Measurements from ENCODE around the gene HTR3A.

HTR3A gene

GRCh38 chr11:113979431-113979830 lies 4.5 kb downstream of the HTR3A start:
- DNase-seq (ENCODE audit: low spot score), result no peak

GRCh38 chr11:113980785-113981184 lies 5.9 kb downstream of the HTR3A start:
- no peak for DNase-seq (ENCODE audit: low spot score)

- DNase-seq (ENCODE audit: low spot score), result no peak
These were observed 7.4 kb downstream of the HTR3A start for GRCh38 chr11:113982306-113982705.

DNA sequence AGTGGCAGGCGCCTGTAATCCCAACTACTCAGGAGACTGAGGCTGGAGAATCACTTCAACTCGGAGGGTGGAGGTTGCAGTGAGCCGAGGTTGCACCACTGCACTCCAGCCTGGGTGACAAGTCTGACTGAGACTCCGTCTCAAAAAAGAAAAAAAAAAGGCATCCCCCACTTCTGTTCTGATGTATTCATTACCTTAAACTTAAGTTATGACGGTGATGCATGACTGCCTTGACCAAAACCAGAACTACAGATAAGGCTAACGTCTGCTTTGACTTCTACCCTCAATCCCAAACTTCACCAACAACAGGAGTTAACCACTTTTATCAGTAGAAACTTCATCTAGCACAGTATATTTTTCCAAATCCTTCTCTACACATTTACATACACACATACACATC lies 9.9 kb downstream of the HTR3A start:
- no peak for DNase-seq (ENCODE audit: low spot score)

DNA sequence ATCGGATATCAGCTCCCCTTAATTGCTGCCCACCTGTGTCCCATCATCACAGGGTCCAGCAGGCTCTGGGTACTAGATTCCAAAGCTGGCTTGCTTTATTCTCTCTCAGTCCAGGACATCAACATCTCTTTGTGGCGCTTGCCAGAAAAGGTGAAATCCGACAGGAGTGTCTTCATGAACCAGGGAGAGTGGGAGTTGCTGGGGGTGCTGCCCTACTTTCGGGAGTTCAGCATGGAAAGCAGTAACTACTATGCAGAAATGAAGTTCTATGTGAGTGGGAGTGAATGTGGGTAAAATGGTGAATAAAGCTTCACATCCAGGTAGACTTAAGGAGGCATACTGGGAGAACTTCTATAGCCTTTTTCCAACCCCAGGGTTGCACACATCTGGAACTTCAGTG lies 11.0 kb downstream of the HTR3A start:
- DNase-seq (ENCODE audit: low spot score), result no peak

DNA sequence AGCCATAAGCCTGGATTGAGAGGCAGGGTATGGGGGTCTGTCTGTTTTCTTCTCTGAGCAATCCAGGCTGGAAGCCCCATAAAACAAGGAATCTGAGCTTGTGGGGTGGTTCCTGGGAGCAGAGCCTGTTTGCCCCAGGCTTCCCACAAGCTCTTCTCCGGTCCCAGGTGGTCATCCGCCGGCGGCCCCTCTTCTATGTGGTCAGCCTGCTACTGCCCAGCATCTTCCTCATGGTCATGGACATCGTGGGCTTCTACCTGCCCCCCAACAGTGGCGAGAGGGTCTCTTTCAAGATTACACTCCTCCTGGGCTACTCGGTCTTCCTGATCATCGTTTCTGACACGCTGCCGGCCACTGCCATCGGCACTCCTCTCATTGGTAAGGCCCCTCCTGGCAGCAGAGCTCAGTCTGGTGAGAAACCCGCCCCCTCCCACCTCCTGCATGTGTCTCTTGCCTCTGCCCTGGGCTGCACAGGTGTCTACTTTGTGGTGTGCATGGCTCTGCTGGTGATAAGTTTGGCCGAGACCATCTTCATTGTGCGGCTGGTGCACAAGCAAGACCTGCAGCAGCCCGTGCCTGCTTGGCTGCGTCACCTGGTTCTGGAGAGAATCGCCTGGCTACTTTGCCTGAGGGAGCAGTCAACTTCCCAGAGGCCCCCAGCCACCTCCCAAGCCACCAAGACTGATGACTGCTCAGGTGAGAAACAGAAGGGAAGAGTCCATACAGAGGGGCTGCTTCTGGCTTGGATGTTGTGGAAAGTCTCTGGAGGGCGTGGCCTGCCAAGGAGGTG lies 11.6 kb downstream of the HTR3A start:
- no peak for DNase-seq (ENCODE audit: low spot score)

DNA sequence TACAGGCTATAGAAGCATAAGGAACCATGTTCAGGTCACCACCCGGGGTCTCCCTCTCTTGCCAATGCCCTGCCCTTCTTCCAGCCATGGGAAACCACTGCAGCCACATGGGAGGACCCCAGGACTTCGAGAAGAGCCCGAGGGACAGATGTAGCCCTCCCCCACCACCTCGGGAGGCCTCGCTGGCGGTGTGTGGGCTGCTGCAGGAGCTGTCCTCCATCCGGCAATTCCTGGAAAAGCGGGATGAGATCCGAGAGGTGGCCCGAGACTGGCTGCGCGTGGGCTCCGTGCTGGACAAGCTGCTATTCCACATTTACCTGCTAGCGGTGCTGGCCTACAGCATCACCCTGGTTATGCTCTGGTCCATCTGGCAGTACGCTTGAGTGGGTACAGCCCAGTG lies 14.5 kb downstream of the HTR3A start:
- no peak for DNase-seq (ENCODE audit: low spot score)

- no peak for DNase-seq (ENCODE audit: low spot score)
These were observed 15.0 kb downstream of the HTR3A start for GRCh38 chr11:113989916-113990315.

DNA sequence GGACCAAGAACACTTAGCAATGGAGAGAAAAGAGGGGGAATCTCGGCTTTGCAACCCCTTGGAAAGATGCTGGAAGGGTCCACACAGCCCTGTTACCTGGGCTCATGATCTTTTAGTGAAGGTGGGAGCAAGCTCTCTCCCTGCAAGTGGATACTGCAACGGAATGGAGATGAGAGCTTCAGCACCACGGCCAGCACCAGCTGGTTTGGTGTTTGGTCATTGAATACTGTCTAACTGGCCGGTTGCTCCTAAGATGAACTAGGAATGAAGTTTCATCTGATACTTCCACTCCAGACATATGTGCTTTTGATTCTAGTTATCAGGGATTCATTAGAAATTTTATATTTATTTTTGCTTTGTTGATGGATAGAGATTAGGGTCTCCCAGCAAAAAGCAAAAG lies 16.3 kb downstream of the HTR3A start:
- DNase-seq (ENCODE audit: low spot score), result peak; percentile 53

DNA sequence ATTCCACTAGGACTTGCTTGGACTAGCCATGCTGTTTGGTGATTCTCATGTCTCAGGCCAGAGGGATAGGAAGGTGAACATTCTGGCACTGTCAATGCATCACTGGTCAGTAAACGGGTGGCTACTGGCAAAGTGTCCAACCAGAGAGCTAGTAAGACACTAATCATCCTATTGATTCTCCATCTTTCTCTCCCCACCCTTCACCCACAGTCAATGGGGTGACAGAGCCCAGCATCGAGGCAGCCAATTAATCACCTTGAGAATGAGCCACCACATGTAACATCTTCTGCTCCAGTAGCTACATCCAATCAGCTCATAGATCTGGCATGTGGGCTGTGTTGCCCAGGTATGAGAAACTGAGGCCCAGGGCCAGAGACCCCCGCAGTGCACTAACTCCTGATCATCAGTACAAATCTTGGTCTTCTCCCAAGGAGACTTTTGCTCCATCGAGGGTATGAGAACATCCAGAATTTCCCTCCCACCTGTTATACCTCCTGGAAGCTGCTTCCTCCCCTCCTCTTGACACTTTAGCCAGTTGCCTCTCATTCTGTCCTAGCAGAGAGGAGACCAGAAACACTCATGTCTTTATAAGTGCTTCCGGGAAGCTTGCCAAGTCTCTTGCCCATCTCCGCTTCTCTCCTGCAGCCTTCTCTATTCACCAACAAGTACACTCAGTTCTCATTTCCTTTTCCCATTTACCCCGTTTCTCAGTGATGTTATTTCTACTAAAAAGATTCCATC lies 17.0 kb downstream of the HTR3A start:
- no peak for DNase-seq (ENCODE audit: low spot score)

DNA sequence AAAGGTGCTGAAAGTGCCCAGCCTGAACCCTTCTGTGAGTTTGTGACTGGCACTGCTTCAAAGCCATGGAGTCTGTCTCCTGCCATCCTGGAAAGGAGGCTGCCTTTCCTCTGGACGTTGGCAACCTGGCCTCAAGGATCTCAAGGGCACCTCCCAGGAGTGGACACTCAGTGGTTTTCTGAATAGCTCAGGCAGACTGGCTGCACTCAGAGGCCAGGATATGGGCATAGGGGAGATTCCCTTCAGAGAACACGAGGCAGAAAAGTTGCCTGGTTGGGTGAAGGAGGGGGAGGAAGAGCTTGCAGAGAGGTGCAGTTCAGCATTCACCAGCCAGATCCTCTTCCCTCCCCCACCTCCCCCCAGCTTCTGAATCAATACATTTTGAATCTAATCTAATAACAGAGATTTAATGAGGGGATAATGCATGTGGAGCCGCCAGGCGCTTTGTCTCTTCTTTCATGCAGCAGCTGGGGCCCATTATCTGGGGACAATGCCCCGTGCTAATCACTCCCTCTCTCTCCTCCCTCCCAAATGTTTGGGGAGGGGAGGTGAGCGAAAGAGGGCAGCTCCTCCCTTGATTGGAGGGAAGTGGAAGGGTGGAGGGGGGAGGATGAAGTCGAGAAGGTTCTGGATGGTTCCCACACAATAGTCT lies 17.7 kb downstream of the HTR3A start:
- DNase-seq (ENCODE audit: low spot score), result no peak

- DNase-seq (ENCODE audit: low spot score), result peak; percentile 62
These were observed 19.4 kb downstream of the HTR3A start for GRCh38 chr11:113994077-113994954.

DNA sequence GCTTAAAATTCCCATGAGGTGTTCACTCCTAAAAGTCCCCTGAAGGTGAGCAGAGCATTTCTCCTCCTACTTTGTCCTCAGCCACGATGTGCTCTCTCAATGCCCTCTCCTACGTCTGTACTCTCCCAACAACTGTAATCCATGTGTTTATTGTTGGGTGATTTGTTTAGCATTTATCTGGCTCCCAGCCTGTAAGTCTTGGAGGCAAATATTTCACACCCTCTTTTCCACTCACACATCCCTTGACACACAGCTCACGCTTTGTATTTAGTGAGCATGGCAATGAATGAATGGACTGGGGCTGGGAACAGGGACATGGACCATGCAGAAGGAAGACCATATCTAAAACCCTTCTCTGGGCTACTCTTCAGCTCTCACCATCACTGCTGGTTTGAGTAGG lies 22.6 kb downstream of the HTR3A start:
- no peak for DNase-seq (ENCODE audit: low spot score)

GRCh38 chr11:113998574-113998973 lies 23.7 kb downstream of the HTR3A start:
- no peak for DNase-seq (ENCODE audit: low spot score)

DNA sequence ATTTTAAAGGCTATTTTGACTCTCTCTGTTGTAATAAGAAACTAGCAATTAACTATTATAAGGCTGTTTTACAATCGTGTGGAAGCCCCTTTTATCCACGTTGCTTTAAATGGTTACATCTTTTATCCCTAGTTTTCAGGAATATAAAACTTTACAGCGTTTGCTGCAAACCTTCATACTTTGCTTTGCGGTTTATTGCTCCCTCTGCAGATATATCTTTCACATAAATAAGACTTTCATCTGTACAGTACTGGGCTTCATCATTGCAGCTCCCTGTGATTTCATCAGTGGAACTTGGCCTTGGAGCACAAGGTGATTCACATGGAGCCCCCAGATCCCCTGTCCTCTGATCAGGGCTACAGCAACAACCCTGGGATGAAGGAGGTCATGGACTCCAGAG lies 25.6 kb downstream of the HTR3A start:
- no peak for DNase-seq (ENCODE audit: low spot score)

DNA sequence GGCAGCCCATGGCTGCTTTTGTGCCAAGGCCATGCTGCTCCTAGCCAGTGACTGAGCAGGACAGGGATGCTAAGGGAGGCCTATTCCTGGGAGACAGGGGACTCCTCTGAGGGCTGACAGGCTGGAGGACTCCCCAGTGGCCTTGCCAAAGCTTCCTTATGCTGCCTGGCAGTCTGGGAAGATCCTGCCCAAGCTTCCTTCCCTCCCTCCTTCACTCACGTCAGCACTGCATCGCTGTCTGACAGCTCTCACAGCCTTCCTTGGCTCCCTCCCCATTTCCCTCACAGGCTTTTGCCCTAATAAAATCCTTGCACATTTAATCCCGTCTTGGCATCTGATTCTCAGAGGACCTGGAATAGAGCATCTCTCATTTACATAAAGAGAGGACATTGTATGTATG lies 26.5 kb downstream of the HTR3A start:
- no peak for DNase-seq (ENCODE audit: low spot score)

DNA sequence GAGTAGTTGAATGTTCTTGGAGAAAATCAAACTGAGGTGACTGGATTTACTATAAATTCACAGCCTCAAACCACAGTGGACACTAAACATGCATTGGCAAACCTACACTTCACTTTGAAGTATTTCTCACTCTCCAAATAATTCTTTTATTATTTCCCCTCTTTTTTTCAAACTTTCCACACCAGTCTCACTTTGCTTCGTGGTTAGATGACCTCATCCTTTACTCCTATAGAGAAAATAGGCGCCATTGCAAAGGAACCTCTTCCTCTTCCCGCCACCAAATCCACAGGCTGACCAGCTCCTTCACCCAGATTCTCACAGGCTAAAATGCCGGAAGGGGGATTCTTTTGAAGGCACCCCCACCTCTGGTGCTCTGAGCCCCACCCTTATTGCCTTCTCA lies 33.4 kb downstream of the HTR3A start:
- DNase-seq (ENCODE audit: low spot score), result no peak

GRCh38 chr11:114010931-114011330 lies 36.0 kb downstream of the HTR3A start:
- DNase-seq (ENCODE audit: low spot score), result no peak

DNA sequence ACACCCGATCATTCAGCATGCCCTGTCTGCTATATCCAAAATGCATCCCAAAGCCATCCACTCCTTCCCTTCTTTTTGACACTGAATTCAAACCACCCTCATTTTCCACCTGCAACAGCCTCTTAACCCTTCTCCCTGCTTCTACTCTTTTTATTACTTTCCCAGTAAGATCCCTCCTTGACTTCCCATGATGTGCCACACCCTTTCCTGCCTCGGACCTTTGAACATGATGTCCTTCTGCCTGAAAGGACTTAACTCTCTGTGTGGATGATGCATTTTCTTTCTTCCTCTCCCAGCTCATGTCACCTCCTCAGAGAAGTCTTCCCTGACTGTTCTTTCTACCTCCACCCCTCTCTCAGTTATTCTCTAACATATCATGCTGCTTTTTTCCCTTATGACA lies 36.5 kb downstream of the HTR3A start:
- DNase-seq (ENCODE audit: low spot score), result no peak

GRCh38 chr11:114015117-114015516 lies 40.2 kb downstream of the HTR3A start:
- DNase-seq (ENCODE audit: low spot score), result no peak

- DNase-seq (ENCODE audit: low spot score), result no peak
These were observed 42.1 kb downstream of the HTR3A start for GRCh38 chr11:114016986-114017385.

GRCh38 chr11:114017723-114018122 lies 42.8 kb downstream of the HTR3A start:
- no peak for DNase-seq (ENCODE audit: low spot score)

Measured in AG20443 (cell line).